HL-60 (cell line): Measurements from ENCODE around the gene L3MBTL1.

Experiments used
- DNase-seq, 2 experiments: peaks; one replicate each; pipeline ENCODE4 v3.0.0-alpha.2; 2010 to 2020; ENCODE audit warnings: low read depth in 1 of 2, low spot score in 1 of 2
- H3K27ac ChIP-seq: fragments of 250-450 bp; sonication (Bioruptor Pico); replicated peaks from 2 replicates; pipeline ENCODE4 v1.5.1; 2020; ENCODE audit warnings: mild to moderate bottlenecking, moderate library complexity
- H3K27me3 ChIP-seq: fragments of 250-450 bp; sonication (Bioruptor Pico); 2 replicates; pipeline ENCODE4 v1.5.1; 2021; ENCODE audit warnings: mild to moderate bottlenecking, moderate library complexity; ENCODE audit not compliant: insufficient read depth, poor library complexity, severe bottlenecking
- H3K4me3 ChIP-seq: replicated peaks from 2 replicates; pipeline ENCODE4 v1.5.1; 2011; ENCODE audit warnings: mild to moderate bottlenecking, control low read depth, low read length; ENCODE audit not compliant: insufficient read depth
- GABPA ChIP-seq: IDR thresholded peaks from 2 replicates; pipeline ENCODE4 v1.6.1; 2012; ENCODE audit warnings: low read depth
- POLR2AphosphoS5 ChIP-seq: IDR thresholded peaks from 2 replicates; pipeline ENCODE4 v1.6.1; 2012; ENCODE audit warnings: low read depth
- REST ChIP-seq: IDR thresholded peaks from 2 replicates; pipeline ENCODE4 v1.6.1; 2012; ENCODE audit warnings: low read depth; ENCODE audit not compliant: insufficient replicate concordance
- SPI1 ChIP-seq: IDR thresholded peaks from 2 replicates; pipeline ENCODE4 v1.6.1; 2012; ENCODE audit warnings: low read depth, mild to moderate bottlenecking, borderline replicate concordance
- TF ChIP-seq, protein P1 (sequence below): IDR thresholded peaks from one replicate; pipeline ENCODE4 v1.5.1; 2011; ENCODE audit warnings: low read length, control low read depth, inconsistent platforms; ENCODE audit not compliant: insufficient read depth

L3MBTL1 gene

GRCh38 chr20:43520074-43520630 lies 12.7 kb downstream of the L3MBTL1 start:
- Histone ChIP-seq H3K4me3 (no peak overlapping the region), H3K27me3 (no peaks in the 10 kb centered on the region), H3K27ac (no peak overlapping the region)
- TF ChIP-seq REST (no peak), SPI1 (no peak), GABPA (no peak), POLR2AphosphoS5 (no peak)
- TF ChIP-seq, protein P1, sequence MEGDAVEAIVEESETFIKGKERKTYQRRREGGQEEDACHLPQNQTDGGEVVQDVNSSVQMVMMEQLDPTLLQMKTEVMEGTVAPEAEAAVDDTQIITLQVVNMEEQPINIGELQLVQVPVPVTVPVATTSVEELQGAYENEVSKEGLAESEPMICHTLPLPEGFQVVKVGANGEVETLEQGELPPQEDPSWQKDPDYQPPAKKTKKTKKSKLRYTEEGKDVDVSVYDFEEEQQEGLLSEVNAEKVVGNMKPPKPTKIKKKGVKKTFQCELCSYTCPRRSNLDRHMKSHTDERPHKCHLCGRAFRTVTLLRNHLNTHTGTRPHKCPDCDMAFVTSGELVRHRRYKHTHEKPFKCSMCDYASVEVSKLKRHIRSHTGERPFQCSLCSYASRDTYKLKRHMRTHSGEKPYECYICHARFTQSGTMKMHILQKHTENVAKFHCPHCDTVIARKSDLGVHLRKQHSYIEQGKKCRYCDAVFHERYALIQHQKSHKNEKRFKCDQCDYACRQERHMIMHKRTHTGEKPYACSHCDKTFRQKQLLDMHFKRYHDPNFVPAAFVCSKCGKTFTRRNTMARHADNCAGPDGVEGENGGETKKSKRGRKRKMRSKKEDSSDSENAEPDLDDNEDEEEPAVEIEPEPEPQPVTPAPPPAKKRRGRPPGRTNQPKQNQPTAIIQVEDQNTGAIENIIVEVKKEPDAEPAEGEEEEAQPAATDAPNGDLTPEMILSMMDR = no peak
- no peak for DNase-seq

DNA sequence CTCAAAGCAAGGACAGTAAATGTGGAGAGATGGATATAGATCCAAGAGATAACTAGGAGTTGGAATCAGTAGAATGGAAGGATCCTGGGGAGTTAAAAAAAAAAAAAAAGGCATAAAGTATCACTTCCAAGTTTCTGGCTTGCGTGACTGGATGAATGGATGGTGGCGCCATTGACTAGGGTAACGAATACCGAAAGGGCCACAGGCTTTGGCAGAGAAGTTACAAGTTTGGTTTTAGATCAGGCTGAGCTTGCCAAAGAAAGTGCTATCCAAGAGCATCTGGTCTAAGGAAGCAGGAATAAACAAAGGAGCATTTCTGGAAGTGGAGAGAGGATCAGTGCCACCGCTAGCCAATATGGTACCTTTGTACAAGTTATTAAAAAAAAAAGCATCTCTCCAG lies 17.5 kb downstream of the L3MBTL1 start:
- Histone ChIP-seq H3K27ac (no peak overlapping the region), H3K27me3 (no peaks in the 10 kb centered on the region), H3K4me3 (no peak overlapping the region)
- no peak for DNase-seq
- TF ChIP-seq POLR2AphosphoS5 (no peak), REST (no peak), SPI1 (no peak), GABPA (no peak)
- TF ChIP-seq, protein P1 = no peak

- no peak for DNase-seq
- Histone ChIP-seq H3K27me3 (no peaks in the 10 kb centered on the region), H3K4me3 (no peak overlapping the region), H3K27ac (no peak overlapping the region)
- no peak for TF ChIP-seq SPI1
- no peak for TF ChIP-seq POLR2AphosphoS5
- no peak for TF ChIP-seq GABPA
- TF ChIP-seq REST = no peak
- TF ChIP-seq, protein P1 = no peak
Measured at GRCh38 chr20:43528258-43528875, 20.9 kb downstream of the L3MBTL1 start.
